Measurements from ENCODE around the gene RNPC3.
"Not testable (repeated sequence)": the region's sequence is repeated elsewhere in the genome, so short reads cannot be mapped to it uniquely, and the experiment has no call there.

RNPC3 gene

GRCh38 chr1:103547840-103548239 is 22.3 kb downstream of the RNPC3 start:
- no peak overlapping the region for H3K27ac ChIP-seq
- TF ChIP-seq ZFX (IDR thresholded peaks at IDR 0.05; ENCODE audit: borderline replicate concordance) = no peak
- TF ChIP-seq, protein P1, sequence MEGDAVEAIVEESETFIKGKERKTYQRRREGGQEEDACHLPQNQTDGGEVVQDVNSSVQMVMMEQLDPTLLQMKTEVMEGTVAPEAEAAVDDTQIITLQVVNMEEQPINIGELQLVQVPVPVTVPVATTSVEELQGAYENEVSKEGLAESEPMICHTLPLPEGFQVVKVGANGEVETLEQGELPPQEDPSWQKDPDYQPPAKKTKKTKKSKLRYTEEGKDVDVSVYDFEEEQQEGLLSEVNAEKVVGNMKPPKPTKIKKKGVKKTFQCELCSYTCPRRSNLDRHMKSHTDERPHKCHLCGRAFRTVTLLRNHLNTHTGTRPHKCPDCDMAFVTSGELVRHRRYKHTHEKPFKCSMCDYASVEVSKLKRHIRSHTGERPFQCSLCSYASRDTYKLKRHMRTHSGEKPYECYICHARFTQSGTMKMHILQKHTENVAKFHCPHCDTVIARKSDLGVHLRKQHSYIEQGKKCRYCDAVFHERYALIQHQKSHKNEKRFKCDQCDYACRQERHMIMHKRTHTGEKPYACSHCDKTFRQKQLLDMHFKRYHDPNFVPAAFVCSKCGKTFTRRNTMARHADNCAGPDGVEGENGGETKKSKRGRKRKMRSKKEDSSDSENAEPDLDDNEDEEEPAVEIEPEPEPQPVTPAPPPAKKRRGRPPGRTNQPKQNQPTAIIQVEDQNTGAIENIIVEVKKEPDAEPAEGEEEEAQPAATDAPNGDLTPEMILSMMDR (IDR thresholded peaks at IDR 0.05) = no peak

DNA sequence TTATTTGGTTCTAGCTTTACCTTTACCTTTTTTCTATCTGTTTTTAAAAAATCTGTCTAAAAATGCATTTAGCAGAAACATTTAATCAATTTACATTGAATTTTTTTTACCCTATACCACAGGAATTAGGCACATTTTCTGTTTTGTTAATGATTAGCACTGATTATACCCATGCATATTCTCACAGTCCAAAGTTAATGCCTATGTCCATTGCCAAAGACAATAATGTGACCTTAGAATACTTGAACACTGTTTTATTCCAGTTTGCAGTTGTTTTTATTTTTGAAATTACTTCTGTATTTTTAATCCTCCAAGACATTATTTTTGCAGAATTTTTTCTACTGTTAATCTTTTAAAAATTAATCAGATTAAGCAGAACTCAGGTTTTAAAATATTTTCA is 34.9 kb downstream of the RNPC3 start:
- no peak for TF ChIP-seq ZFX (IDR thresholded peaks at IDR 0.05; ENCODE audit: borderline replicate concordance)
- TF ChIP-seq, protein P1 (IDR thresholded peaks at IDR 0.05) = no peak
- no peak overlapping the region for H3K27ac ChIP-seq

GRCh38 chr1:103561124-103561523 is 35.6 kb downstream of the RNPC3 start:
- not testable (repeated sequence) for H3K27ac ChIP-seq

DNA sequence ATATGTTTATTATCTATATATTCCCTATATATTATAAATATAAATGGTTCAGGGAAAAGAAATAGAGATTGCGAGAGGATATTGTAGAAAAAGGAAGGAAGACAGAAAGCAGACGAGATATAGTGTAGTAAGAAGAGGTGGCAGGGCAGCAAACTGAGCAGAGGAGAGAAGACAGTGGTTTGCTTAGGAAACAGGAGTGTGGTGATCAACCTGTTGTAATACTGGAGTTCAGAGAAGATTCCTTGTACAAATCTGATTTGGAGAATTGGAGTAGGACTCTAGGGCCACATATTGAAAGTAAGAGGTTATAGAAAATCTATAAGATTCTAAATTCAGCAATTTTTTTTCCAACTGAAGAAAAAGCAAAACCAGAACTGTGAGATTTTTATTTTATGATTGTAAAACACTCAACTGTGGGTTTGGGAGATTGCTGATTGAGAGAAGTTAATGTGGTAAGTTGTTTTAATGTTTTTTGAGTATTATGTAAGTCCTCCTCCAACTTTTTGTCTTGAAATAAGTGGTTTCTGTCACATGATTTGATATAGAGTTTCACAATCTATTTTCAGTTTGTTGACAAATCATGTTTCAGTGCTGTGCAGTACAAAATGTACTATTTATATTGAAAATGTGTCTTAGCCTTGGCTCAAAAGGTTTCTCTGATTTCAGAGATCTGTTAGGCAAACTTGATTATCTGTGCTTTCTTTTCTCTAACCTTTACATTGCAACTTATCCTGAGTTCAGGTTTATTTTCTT is 36.3 kb downstream of the RNPC3 start:
- H3K27ac ChIP-seq = no peak overlapping the region
- TF ChIP-seq, protein P1 (IDR thresholded peaks at IDR 0.05) = no peak
- no peak for TF ChIP-seq ZFX (IDR thresholded peaks at IDR 0.05; ENCODE audit: borderline replicate concordance)

DNA sequence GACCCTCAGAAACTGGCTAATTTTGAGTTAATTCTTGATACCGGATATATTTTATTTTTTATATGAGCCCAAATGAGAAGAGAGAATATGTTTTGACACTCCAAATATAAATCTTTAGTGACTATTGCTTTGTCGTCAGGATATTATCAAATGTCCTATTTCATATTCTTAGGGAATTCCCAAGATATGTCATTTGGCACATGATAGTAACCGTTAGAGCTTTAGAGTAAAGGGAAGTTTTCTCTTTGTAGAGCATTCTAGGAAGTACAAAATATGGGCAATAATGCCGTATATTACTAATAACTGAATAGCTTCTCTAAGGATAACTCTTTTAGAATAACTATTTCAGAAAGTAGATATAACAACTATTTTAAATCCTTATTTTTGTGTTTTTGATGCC is 37.6 kb downstream of the RNPC3 start:
- TF ChIP-seq, protein P1 (IDR thresholded peaks at IDR 0.05) = no peak
- no peak overlapping the region for H3K27ac ChIP-seq

DNA sequence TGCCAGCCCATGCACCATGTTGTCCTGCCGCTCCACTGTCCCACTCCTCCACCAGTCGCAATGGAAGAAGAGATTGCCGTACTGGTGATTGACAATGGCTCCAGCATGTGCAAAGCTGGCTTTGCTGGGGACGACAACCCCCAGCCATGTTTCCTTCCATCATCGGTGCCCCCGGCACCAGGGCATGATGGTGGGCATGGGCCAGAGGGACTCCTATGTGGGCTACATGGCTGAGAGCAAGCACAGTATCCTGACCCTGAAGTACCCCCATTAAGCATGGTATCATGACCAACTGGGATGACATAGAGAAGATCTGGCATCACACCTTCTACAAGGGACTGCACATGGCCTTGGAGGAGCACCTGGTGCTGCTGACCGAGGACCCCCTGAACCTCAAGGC is 44.0 kb downstream of the RNPC3 start:
- H3K27ac ChIP-seq = no peak overlapping the region
- TF ChIP-seq, protein P1 (IDR thresholded peaks at IDR 0.05) = no peak
- TF ChIP-seq ZFX (IDR thresholded peaks at IDR 0.05; ENCODE audit: borderline replicate concordance) = no peak

DNA sequence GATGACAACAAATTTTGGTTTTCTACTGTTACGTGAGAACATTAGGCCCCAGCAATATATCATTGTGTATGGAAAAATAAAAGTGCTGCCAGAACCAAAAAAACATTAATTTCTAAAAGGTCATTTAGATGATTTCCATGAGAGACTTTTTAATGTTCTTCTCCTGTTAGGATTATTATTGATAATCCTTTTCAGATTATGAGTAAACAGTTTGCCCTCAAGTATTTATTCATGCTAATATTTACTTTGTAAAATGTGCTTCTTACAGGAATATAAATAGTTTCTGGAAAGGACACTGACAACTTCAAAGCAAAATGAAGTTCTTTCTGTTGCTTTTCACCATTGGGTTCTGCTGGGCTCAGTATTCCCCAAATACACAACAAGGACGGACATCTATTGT is 45.8 kb downstream of the RNPC3 start, which contains the start of gene AMY2B:
Gene AMY2B, plus strand, starts transcription at position 301 of the 400 bp plus-strand sequence. Its CDS starts 14 bp downstream, at position 315.
- H3K27ac ChIP-seq = not testable (repeated sequence)

- TF ChIP-seq, protein P1 (IDR thresholded peaks at IDR 0.05) = no peak
- TF ChIP-seq ZFX (IDR thresholded peaks at IDR 0.05; ENCODE audit: borderline replicate concordance) = no peak
- no peak overlapping the region for H3K27ac ChIP-seq
Measured at GRCh38 chr1:103576065-103576464, 50.6 kb downstream of the RNPC3 start.

- H3K27ac ChIP-seq = not testable (repeated sequence)
Measured at GRCh38 chr1:103576784-103577183, 51.3 kb downstream of the RNPC3 start.
